GM12873 (cell line): ENCODE measurements around the gene MSRB3.

Experiments used
- TF ChIP-seq, protein P1 (sequence below): IDR thresholded peaks from 2 replicates; pipeline ENCODE4 v1.5.1; 2012; ENCODE audit warnings: low read depth, mild to moderate bottlenecking, moderate library complexity, low read length, control low read depth; ENCODE audit not compliant: insufficient read depth; ENCODE audit errors: missing control alignments

Gene MSRB3

GRCh38 chr12:65419284-65420072 is 141.0 kb downstream of the MSRB3 start:
- TF ChIP-seq, protein P1, sequence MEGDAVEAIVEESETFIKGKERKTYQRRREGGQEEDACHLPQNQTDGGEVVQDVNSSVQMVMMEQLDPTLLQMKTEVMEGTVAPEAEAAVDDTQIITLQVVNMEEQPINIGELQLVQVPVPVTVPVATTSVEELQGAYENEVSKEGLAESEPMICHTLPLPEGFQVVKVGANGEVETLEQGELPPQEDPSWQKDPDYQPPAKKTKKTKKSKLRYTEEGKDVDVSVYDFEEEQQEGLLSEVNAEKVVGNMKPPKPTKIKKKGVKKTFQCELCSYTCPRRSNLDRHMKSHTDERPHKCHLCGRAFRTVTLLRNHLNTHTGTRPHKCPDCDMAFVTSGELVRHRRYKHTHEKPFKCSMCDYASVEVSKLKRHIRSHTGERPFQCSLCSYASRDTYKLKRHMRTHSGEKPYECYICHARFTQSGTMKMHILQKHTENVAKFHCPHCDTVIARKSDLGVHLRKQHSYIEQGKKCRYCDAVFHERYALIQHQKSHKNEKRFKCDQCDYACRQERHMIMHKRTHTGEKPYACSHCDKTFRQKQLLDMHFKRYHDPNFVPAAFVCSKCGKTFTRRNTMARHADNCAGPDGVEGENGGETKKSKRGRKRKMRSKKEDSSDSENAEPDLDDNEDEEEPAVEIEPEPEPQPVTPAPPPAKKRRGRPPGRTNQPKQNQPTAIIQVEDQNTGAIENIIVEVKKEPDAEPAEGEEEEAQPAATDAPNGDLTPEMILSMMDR = no peak

- TF ChIP-seq, protein P1 = no peak
Measured at GRCh38 chr12:65420941-65421340, 142.5 kb downstream of the MSRB3 start.

DNA sequence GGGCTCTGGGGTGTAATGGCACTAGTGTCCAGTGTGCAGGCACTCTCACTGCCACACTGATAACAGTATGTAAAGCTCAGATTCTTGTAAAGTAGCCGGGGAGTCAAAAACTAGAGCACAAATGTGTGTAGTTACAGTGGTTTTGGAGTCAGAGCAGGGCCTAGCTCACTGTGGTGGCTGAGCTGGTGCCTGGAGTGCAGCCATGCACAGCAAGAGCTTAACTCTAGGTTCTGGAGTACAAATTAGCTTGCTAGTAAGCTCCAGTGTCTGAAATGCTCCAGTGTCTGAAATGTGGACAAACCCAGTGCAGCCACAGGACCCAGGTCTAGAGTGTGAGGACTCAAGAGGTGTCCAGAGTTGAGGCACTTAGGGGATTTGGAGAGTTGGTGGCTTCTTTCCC is 149.2 kb downstream of the MSRB3 start:
- TF ChIP-seq, protein P1 = no peak

- TF ChIP-seq, protein P1 = no peak
Measured at GRCh38 chr12:65430006-65430405, 151.5 kb downstream of the MSRB3 start.

DNA sequence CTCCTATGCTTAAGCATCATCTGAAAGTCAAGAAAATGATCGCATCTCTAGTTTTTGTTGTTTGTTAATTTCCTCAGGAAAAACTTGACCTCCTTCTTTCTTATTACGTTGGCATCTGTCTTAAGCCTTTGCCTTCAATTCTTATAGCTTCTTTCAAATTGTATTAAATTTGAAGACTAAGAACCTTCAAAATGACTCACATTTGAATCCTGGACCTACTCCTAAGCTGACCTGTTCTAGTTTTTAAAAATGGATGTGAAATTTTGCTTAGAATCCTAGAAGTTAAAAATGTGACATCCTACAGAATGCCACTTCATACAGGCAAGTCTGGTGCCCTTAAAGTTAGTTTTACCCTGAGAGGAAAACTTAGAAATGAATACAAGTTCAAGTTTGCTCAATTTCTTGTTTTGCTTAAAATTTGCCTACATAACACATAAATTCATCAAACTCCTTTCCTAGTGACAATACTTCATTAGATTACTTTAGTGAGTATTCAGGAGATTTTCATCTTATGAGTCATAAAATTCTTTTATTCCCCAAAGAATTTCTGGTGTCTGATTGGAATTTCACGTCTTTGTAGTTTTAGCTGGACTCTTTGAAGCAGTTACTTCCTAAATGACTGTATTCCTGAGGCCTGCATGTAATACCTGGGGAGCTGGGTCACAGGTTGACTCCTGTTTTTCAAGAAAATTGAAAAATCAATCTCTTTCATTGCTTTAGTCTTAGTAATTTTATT is 152.3 kb downstream of the MSRB3 start:
- TF ChIP-seq, protein P1 = no peak

- TF ChIP-seq, protein P1 = no peak
Measured at GRCh38 chr12:65432114-65432513, 153.6 kb downstream of the MSRB3 start.

GRCh38 chr12:65432651-65433050 is 154.2 kb downstream of the MSRB3 start:
- TF ChIP-seq, protein P1 = no peak
